ENCODE results near the gene LRRC15.

- TF ChIP-seq MAX (CRISPR knock-in tag; IDR thresholded peaks at IDR 0.05) (no peak), SP1 (CRISPR knock-in tag; conservative IDR thresholded peaks at IDR 0.05) (no peak), ZNF396 (CRISPR knock-in tag; IDR thresholded peaks at IDR 0.05; ENCODE audit: borderline replicate concordance) (no peak), CTCF (IDR thresholded peaks at IDR 0.05) (no peak), ZNF219 (CRISPR knock-in tag; IDR thresholded peaks at IDR 0.05; ENCODE audit: borderline replicate concordance) (no peak), USF1 (CRISPR knock-in tag; IDR thresholded peaks at IDR 0.05) (no peak), FOXP4 (CRISPR knock-in tag; IDR thresholded peaks at IDR 0.05) (no peak), ATF3 (CRISPR knock-in tag; conservative IDR thresholded peaks at IDR 0.05) (no peak), NR2C2 (CRISPR knock-in tag; IDR thresholded peaks at IDR 0.05) (no peak)
These were observed 10.8 kb upstream of the LRRC15 start for GRCh38 chr3:194380326-194380725.

All from WTC11 (cell line).